Panc1 (cell line): Measurements from ENCODE around the gene ALDH1A3.

ENCODE experiments used
- POLR2AphosphoS5 ChIP-seq: IDR thresholded peaks from 2 replicates; pipeline ENCODE4 v1.6.1; 2012; ENCODE audit warnings: mild to moderate bottlenecking, low read depth, low read length, moderate library complexity
- SIN3A ChIP-seq: IDR thresholded peaks from 2 replicates; pipeline ENCODE4 v1.6.1; 2012; ENCODE audit warnings: low read depth, mild to moderate bottlenecking, low read length, moderate library complexity, borderline replicate concordance; ENCODE audit not compliant: insufficient read depth
- TCF7L2 ChIP-seq: IDR thresholded peaks from 2 replicates; pipeline ENCODE4 v1.6.1; 2011; ENCODE audit warnings: mild to moderate bottlenecking, low read depth, low read length, inconsistent platforms
- TF ChIP-seq, protein P1 (sequence below), 2 experiments: IDR thresholded peaks; 2 replicates each; pipeline ENCODE4 v1.6.1; 2011 to 2012; ENCODE audit warnings: low read depth in 2 of 2, control low read depth in 1 of 2, low read length in 1 of 2, mild to moderate bottlenecking in 1 of 2, moderate library complexity in 1 of 2; ENCODE audit not compliant: insufficient read depth in 1 of 2
- TF ChIP-seq, protein P2 (sequence below): fragments of 450-650 bp; IDR thresholded peaks from 2 replicates; pipeline ENCODE4 v1.5.1; 2017; ENCODE audit warnings: mild to moderate bottlenecking

DNA sequence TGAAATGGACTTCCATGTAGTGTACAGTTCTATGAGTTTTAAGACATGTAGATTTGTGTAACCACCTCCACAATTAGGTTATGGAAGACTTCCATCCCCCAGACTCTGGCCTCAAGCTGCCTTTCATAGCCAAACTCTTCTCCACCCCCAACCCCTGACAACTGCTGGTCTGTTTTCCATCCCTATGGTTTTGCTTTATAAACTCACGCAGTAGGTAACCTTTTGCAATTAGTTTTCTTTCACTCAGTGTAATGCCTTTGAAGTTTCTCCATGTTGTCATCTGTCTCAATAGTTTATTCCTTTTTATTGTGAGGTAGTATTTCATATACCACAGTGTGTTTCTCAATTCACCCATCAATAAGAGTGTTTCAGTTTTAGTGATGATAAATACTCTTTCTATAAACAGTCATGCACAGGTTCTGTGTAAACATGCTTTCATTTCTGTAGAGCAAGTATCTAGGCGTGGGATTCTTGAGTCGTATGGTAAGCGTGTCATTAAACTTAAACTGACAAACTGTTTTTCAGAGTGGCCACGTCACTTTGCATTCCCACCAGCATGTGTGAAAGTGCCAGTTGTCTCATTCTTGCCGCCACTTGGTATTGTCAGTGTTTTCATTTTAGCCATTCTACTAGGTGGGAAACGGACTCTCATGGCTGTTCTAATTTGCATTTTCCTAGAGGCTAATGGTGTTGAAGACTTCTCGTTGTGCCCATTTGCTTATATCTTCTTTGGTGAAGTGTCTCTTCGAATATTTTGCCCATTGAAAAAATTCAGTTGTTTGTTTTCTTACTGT lies 47.3 kb upstream of the ALDH1A3 start:
- TF ChIP-seq, protein P1, sequence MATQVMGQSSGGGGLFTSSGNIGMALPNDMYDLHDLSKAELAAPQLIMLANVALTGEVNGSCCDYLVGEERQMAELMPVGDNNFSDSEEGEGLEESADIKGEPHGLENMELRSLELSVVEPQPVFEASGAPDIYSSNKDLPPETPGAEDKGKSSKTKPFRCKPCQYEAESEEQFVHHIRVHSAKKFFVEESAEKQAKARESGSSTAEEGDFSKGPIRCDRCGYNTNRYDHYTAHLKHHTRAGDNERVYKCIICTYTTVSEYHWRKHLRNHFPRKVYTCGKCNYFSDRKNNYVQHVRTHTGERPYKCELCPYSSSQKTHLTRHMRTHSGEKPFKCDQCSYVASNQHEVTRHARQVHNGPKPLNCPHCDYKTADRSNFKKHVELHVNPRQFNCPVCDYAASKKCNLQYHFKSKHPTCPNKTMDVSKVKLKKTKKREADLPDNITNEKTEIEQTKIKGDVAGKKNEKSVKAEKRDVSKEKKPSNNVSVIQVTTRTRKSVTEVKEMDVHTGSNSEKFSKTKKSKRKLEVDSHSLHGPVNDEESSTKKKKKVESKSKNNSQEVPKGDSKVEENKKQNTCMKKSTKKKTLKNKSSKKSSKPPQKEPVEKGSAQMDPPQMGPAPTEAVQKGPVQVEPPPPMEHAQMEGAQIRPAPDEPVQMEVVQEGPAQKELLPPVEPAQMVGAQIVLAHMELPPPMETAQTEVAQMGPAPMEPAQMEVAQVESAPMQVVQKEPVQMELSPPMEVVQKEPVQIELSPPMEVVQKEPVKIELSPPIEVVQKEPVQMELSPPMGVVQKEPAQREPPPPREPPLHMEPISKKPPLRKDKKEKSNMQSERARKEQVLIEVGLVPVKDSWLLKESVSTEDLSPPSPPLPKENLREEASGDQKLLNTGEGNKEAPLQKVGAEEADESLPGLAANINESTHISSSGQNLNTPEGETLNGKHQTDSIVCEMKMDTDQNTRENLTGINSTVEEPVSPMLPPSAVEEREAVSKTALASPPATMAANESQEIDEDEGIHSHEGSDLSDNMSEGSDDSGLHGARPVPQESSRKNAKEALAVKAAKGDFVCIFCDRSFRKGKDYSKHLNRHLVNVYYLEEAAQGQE (IDR thresholded peaks at IDR 0.05; ENCODE audit: insufficient read depth in 1 of 2, low read depth in 2 of 2, low read length in 1 of 2): no peak
- TF ChIP-seq, protein P2, sequence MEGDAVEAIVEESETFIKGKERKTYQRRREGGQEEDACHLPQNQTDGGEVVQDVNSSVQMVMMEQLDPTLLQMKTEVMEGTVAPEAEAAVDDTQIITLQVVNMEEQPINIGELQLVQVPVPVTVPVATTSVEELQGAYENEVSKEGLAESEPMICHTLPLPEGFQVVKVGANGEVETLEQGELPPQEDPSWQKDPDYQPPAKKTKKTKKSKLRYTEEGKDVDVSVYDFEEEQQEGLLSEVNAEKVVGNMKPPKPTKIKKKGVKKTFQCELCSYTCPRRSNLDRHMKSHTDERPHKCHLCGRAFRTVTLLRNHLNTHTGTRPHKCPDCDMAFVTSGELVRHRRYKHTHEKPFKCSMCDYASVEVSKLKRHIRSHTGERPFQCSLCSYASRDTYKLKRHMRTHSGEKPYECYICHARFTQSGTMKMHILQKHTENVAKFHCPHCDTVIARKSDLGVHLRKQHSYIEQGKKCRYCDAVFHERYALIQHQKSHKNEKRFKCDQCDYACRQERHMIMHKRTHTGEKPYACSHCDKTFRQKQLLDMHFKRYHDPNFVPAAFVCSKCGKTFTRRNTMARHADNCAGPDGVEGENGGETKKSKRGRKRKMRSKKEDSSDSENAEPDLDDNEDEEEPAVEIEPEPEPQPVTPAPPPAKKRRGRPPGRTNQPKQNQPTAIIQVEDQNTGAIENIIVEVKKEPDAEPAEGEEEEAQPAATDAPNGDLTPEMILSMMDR: no peak
- TF ChIP-seq POLR2AphosphoS5 (no peak), TCF7L2 (no peak), SIN3A (no peak)
